EL (cell line): Measurements from ENCODE around the gene MAGEA9.
"Not testable (repeated sequence)": the region's sequence is repeated elsewhere in the genome, so short reads cannot be mapped to it uniquely, and the experiment has no call there.

Experiments used
- DNase-seq: peaks from one replicate; pipeline ENCODE4 v3.0.0-alpha.2; 2016

The MAGEA9 gene

DNA sequence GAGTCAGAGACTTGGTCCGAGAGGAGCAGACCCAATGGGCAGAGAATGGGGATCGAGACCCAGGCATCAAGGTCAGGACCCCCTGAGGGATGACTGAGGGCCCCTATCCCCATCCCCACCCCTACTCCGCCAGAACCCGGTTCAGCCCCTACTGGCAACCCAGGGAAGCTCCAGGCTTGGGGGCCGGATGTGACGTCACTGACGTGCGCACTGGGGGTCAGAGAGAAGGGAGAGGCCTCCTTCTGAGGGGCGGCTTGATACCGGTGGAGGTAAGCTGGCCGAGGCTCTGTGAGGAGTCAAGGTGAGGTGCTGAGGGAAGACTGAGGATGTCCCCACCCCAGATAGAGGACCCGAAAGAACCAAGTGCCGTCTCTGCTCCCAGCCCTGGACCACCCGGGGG lies at the start of gene MAGEA9:
TSS of gene MAGEA9 (plus strand) at position 204 of the 400 bp plus-strand sequence. CDS start 4,281 bp downstream, outside the sequence.
- not testable (repeated sequence) for DNase-seq

DNA sequence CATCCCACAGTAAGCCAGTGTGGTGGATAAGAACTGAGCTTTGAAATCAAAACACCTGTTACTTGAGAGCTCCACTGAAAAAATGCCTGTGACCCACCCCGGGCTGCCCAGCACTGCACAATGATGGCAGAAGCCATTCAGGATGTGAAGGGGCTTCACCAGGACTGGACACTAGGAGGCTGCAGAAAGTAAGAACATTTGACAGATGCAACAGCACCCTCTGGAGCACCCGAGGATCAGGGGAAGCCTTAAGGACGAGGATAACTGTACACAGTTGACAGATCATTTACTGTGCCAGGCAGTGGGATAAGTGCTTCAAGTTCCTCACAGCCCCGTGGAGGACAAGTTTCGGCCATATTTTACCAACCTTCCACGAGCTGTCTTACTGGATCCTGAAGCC lies 39.5 kb upstream of the MAGEA9 start:
- not testable (repeated sequence) for DNase-seq

DNA sequence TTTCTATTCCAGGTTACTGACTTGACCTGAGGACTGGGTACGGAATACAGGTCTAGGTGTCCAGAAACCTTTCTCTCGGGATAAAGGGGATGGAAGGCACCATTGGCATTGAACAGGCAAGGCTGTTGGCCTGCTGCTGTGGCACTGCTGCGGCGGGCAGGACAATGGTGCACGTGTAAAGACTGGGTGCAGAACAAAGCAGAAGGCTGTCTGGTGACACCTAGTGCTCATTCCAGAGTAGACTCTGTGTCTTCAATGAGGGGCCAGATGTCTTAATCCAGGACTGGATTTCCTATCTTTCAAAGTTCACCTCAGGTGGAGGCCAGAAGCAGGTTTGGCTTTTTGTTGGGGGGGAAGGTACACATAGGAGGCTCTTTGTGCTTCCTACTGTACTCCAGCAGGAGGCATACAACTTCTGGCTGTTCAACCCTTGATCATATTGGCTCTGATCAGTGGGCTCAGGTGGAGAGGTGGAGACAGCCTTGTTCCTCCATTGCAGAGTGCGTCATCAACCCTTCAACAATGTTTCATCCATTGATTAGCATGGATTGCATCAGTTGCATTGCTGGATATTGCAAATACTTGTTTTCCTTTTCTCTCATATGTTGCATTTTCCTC lies 35.2 kb upstream of the MAGEA9 start:
- DNase-seq, result not testable (repeated sequence)

- DNase-seq, result no peak
Observed at GRCh38 chrX:149757206-149758067, 24.3 kb upstream of the MAGEA9 start.

DNA sequence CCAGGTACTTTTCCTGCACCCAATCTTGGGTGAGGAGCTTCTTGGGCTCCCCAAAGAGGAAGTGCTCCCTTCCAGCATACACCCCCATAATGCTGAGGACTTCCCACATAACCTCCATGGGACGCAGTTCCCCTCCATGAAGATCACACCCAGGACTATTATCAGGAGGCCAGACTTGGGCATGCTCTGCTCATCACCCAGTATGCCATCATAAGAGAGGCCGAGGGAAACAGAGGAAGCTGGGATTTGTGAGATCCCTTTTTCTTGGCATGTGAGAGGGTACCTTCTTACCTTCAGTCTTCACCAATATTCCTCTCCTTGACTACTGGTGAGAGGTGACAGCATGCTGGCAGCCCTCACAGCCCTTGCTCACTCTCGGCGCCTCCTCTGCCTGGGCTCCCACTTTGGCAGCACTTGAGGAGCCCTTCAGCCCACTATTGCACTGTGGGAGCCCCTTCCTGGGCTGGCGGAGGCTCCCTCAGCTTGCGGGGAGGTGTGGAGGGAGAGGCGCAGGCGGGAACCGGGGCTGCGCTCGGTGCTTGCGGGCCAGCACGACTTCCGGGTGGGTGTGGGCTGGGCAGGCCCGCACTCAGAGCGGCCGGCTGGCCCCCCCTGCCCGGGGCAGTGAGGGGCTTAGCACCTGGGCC lies 23.5 kb upstream of the MAGEA9 start:
- DNase-seq, result no peak

DNA sequence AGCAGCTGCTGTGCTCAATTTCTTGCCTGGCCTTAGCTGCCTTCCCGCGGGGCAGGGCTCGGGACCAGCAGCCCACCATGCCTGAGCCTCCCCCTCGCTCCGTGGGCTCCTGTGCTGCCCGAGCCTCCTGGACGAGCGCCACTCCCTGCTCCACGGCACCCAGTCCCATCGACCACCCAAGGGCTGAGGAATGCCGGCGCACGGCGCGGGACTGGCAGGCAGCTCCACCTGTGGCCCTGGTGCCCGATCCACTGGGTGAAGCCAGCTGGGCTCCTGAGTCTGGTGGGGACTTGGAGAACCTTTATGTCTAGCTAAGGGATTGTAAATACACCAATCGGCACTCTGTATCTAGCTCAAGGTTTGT lies 23.0 kb upstream of the MAGEA9 start:
- not testable (repeated sequence) for DNase-seq

DNA sequence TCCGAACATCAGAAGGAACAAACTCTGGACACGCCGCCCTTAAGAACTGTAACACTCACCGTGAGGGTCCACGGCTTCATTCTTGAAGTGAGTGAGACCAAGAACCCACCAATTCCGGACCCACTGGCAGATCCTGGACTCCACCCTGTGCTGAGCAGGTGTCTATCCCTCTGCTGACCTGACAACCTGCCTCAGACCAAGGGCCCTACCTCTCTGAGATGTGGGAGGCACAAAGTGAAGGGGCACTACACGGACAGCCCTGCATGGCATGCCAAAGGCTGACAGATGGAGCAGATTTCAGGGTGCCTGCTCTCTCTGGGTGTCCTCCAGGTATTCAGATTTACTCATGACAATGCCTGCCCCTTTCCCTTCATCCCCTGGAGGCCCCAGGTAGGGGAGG lies 21.9 kb upstream of the MAGEA9 start:
- no peak for DNase-seq

- no peak for DNase-seq
Observed at GRCh38 chrX:149760965-149761364, 20.8 kb upstream of the MAGEA9 start.

DNA sequence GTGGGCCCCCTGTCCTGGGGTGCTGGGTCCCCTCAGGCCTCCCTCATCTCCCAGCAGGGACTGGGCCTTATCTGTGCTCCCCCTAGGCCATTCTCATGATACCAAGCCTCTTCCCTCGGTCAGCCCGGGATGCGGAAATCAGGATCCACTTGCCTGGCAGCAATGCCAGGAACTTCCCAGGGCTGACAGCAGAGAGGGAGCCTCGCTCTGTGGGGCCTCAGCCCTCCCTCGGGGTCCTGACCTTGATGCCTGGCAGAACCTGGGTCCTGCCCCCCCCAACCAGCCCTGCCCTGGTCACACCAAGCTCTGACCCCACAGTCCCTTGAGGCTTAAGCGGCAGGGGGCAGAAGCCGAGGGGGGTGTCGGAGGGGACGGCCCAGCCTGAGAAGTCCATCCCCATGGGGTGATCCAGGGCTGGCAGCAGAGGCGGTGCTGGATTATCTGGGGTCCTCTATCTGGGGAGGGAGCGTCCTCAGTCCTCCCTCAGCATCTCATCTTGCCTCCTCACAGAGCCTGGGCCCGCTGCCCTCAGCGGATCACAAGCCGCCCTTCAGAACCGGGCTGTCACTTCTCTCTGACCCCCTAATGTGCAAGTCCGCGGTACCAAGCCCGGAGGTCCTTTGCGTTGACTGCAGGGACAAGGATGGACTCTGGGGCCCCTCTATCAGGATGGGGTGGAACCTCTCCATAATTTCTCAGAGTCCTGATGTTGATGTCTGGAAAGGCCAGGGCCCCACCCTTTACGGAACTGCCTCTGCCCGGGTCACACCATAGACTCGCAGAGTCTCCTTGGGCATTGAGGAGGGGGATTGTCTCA lies 19.7 kb upstream of the MAGEA9 start:
- not testable (repeated sequence) for DNase-seq

- no peak for DNase-seq
Observed at GRCh38 chrX:149762696-149763614, 18.8 kb upstream of the MAGEA9 start.

DNA sequence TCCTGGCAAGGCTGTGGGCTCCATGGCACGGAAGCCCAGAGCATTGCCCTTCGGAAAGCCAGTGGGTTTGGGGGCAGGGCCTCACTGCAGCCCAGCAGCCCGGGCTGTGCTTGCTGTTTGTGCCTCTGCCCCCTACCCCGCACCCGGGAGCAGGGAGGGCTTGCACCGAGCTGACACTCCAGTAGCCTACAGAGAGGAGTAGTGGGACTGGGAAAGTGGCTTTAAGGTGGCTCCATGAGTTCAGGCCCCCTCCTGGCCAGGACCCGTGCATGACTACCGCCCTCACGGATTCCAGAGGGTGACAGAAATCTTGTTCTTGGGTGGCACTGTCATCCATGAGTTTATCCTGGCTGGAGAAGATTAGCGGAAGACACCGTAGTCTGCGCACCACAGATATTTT lies 11.4 kb upstream of the MAGEA9 start:
- not testable (repeated sequence) for DNase-seq

GRCh38 chrX:149773026-149773425 lies 8.7 kb upstream of the MAGEA9 start:
- not testable (repeated sequence) for DNase-seq

DNA sequence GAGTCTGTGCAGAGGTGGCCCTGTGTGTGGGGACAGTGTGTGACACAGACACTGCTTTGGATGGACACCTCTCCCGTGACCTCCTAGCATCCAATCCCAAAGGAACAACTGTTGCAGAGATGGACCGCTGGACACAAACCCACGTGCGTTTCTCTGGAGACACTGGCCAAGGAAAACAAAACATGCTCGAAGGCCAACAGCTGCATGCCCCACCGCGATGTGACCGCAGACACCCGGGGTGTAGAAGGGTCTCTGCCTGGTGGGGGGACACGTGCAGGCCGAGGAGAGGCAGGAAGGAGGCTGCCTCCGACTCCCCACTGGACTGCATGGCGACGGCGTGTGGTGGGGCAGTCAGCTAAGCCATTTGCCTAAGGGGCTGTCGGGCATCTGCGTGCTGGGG lies 8.0 kb upstream of the MAGEA9 start, which contains the start of gene HSFX1:
TSS of gene HSFX1 (plus strand) at position 301 of the 400 bp plus-strand sequence. CDS start 614 bp downstream, outside the sequence.
- DNase-seq, result not testable (repeated sequence)

GRCh38 chrX:149777999-149778398 lies 3.7 kb upstream of the MAGEA9 start:
- not testable (repeated sequence) for DNase-seq

DNA sequence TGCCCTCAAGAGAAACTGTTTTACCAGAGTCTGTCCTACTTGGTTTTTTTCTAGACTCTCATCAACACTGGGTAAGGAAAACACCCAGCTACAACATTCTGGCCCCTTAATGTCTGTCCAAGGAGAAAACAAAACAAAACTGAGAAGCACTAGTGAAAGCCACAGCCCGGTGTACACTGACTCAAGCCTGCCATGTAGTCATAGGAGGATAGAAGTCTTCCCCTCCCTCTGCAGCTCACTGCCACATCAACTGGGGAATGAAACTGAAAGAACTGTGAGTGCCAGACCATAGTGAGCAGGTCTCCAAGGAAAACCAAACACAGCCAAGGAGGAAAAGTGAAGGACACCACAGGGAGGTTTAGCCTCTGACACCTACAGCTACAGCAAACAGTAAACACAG lies 13.8 kb downstream of the MAGEA9 start:
- not testable (repeated sequence) for DNase-seq

DNA sequence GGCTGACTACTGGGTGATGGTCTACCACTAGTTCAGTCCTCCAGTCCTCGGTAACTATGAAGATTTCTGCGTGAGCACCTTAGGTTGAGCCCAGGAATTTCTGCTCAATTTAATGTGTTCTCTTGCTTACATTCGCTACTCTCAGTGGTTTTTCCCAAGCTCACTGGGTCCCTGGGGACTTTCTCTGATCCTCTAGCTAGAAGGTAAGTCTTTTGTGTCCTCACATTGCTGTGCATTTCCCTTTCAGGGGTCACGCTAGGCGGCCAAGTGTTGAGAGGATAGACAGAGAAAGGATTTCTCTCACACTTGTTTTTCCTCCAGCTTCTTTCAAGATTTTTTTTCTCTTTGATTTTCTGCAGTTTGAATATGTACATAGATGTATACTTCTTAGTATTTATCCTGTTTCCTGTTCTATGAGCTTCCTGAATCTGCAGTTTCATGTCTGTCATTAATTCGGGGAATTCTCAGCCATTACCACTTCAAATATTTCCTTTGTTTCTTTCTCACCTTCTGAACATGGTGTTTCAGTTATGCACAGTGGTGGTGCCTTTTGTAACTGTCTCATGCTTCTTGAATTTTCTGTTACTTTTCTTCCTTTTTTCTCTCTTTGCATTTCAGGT lies 17.5 kb downstream of the MAGEA9 start:
- no peak for DNase-seq

GRCh38 chrX:149799938-149800337 lies 18.2 kb downstream of the MAGEA9 start:
- DNase-seq, result no peak

DNA sequence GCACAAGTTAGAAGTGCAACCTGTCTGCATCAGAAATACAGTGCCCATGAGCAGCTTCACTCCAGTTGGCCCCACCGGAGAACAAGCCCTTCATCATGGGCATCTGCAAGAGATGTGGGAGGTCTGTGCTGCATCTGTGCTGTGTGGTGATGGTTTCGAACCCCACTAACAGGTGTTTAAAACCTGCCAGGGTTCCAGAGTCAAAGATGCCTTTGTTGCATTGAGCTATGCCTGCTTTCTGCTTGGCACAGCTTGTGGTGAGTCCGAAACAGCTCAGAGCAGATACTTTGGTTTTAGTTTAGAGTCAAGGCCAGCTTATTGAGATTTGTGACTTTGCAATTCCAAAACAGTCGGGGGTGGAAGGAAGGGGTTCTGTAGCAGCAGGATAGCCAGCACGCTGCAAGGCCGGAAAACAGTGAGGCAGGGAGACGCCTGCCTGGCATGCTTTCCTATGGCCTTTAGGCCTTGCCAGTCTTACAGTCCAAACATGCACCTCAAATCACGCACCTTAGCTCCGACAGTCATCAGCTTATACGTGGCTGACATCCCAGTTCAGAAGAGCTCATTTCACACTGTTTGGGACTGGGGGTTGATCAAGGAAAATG lies 21.8 kb downstream of the MAGEA9 start:
- DNase-seq, result no peak

GRCh38 chrX:149804102-149804501 lies 22.4 kb downstream of the MAGEA9 start:
- no peak for DNase-seq

DNA sequence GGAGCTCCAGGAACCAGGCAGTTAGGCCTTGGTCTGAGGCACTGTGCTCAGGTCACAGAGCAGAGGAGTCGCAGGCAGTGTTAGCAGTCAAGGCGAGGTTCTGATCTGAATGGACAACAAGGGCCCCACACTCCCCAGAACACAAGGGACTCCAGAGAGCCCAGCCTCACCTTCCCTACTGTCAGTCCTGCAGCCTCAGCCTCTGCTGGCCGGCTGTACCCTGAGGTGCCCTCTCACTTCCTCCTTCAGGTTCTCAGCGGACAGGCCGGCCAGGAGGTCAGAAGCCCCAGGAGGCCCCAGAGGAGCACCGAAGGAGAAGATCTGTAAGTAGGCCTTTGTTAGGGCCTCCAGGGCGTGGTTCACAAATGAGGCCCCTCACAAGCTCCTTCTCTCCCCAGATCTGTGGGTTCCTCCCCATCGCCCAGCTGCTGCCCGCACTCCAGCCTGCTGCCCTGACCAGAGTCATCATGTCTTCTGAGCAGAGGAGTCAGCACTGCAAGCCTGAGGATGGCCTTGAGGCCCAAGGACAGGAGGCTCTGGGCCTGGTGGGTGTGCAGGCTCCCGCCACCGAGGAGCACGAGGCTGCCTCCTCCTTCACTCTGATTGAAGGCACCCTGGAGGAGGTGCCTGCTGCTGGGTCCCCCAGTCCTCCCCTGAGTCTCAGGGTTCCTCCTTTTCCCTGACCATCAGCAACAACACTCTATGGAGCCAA lies 26.2 kb downstream of the MAGEA9 start:
- DNase-seq, result no peak
